ENCODE data around the gene LRRN3.

The LRRN3 gene

DNA sequence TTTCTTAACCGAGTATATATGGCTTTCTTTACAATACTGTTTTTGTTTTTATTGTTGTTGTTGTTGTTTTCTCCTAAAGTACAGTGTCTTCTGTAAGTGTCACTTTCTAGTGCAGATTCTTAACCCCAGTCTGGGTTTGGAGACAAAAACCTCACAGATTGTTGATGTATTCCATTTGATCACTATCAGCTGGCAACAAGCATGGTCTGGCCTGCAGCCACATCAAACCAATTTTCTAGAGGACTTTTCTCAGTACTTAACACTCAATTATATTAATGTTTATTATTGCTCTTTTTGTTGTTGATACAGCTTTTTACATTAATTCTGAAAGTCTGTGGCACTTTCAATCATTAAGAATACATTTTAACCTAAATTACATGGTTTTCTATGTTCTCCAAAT is 17.1 kb downstream of the LRRN3 start:
- DNase-seq (ENCODE audit: low read depth in 1 of 2, low spot score in 1 of 2), result no peak
- H3K27ac ChIP-seq (replicated peaks), result no peak overlapping the region
- H3K27me3 ChIP-seq (ENCODE audit: insufficient read depth, poor library complexity, severe bottlenecking), result no peaks in the 10 kb centered on the region
- no peak overlapping the region for H3K4me3 ChIP-seq (replicated peaks; ENCODE audit: insufficient read depth, low read length)
- TF ChIP-seq POLR2AphosphoS5 (IDR thresholded peaks at IDR 0.05; ENCODE audit: low read depth) (no peak), GABPA (IDR thresholded peaks at IDR 0.05; ENCODE audit: low read depth) (no peak), SPI1 (IDR thresholded peaks at IDR 0.05; ENCODE audit: borderline replicate concordance, low read depth) (no peak)
- TF ChIP-seq, protein P1, sequence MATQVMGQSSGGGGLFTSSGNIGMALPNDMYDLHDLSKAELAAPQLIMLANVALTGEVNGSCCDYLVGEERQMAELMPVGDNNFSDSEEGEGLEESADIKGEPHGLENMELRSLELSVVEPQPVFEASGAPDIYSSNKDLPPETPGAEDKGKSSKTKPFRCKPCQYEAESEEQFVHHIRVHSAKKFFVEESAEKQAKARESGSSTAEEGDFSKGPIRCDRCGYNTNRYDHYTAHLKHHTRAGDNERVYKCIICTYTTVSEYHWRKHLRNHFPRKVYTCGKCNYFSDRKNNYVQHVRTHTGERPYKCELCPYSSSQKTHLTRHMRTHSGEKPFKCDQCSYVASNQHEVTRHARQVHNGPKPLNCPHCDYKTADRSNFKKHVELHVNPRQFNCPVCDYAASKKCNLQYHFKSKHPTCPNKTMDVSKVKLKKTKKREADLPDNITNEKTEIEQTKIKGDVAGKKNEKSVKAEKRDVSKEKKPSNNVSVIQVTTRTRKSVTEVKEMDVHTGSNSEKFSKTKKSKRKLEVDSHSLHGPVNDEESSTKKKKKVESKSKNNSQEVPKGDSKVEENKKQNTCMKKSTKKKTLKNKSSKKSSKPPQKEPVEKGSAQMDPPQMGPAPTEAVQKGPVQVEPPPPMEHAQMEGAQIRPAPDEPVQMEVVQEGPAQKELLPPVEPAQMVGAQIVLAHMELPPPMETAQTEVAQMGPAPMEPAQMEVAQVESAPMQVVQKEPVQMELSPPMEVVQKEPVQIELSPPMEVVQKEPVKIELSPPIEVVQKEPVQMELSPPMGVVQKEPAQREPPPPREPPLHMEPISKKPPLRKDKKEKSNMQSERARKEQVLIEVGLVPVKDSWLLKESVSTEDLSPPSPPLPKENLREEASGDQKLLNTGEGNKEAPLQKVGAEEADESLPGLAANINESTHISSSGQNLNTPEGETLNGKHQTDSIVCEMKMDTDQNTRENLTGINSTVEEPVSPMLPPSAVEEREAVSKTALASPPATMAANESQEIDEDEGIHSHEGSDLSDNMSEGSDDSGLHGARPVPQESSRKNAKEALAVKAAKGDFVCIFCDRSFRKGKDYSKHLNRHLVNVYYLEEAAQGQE (IDR thresholded peaks at IDR 0.05; ENCODE audit: insufficient replicate concordance, low read depth), result no peak
- TF ChIP-seq, protein P2, sequence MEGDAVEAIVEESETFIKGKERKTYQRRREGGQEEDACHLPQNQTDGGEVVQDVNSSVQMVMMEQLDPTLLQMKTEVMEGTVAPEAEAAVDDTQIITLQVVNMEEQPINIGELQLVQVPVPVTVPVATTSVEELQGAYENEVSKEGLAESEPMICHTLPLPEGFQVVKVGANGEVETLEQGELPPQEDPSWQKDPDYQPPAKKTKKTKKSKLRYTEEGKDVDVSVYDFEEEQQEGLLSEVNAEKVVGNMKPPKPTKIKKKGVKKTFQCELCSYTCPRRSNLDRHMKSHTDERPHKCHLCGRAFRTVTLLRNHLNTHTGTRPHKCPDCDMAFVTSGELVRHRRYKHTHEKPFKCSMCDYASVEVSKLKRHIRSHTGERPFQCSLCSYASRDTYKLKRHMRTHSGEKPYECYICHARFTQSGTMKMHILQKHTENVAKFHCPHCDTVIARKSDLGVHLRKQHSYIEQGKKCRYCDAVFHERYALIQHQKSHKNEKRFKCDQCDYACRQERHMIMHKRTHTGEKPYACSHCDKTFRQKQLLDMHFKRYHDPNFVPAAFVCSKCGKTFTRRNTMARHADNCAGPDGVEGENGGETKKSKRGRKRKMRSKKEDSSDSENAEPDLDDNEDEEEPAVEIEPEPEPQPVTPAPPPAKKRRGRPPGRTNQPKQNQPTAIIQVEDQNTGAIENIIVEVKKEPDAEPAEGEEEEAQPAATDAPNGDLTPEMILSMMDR (IDR thresholded peaks at IDR 0.05; ENCODE audit: insufficient read depth, low read length), result no peak

DNA sequence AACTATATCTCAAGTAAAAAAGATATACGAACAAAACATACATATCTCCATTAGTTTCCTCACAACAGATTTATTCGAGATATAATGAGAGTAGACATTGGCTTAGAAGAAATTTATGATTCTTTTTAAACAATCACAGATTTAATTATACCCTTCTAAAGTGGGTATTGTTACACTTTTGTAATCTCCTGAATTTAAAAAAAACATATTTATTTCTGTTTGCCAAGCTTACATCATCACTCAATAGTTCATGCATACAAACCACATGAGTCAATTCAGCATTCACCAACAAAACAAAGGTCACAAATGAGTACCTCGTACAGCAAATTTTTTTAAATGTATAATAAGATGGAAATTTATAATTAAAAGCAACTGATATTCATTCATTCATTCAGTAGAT is 17.6 kb downstream of the LRRN3 start:
- H3K27me3 ChIP-seq (ENCODE audit: insufficient read depth, poor library complexity, severe bottlenecking), result no peaks in the 10 kb centered on the region
- no peak for TF ChIP-seq POLR2AphosphoS5 (IDR thresholded peaks at IDR 0.05; ENCODE audit: low read depth)
- TF ChIP-seq, protein P2 (IDR thresholded peaks at IDR 0.05; ENCODE audit: insufficient read depth, low read length), result no peak
- TF ChIP-seq, protein P1 (IDR thresholded peaks at IDR 0.05; ENCODE audit: insufficient replicate concordance, low read depth), result no peak
- no peak for TF ChIP-seq SPI1 (IDR thresholded peaks at IDR 0.05; ENCODE audit: borderline replicate concordance, low read depth)
- no peak for TF ChIP-seq GABPA (IDR thresholded peaks at IDR 0.05; ENCODE audit: low read depth)
- DNase-seq (ENCODE audit: low read depth in 1 of 2, low spot score in 1 of 2), result no peak
- no peak overlapping the region for H3K27ac ChIP-seq (replicated peaks)
- H3K4me3 ChIP-seq (replicated peaks; ENCODE audit: insufficient read depth, low read length), result no peak overlapping the region

DNA sequence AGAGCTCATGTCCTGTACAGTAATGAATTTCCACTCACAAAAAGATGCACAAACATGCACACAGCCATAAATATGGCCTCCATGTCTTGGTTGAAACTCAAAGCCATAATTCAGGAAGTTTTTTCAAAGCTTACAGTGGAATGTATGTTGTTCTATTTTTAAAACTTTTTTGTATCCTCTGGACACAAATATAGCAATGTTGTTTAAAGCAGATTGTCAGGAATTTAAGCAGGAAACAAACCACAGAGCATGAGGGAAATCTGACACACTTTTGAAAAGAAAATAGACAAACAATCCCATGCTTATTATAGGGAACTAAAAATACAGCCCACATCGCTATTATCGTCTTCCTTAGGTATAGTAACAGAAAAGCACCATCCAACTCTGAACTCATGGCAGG is 21.5 kb downstream of the LRRN3 start:
- Histone ChIP-seq H3K27me3 (ENCODE audit: insufficient read depth, poor library complexity, severe bottlenecking) (no peaks in the 10 kb centered on the region), H3K27ac (replicated peaks) (no peak overlapping the region), H3K4me3 (replicated peaks; ENCODE audit: insufficient read depth, low read length) (no peak overlapping the region)
- no peak for TF ChIP-seq POLR2AphosphoS5 (IDR thresholded peaks at IDR 0.05; ENCODE audit: low read depth)
- TF ChIP-seq, protein P1 (IDR thresholded peaks at IDR 0.05; ENCODE audit: insufficient replicate concordance, low read depth), result no peak
- TF ChIP-seq, protein P2 (IDR thresholded peaks at IDR 0.05; ENCODE audit: insufficient read depth, low read length), result no peak
- no peak for TF ChIP-seq SPI1 (IDR thresholded peaks at IDR 0.05; ENCODE audit: borderline replicate concordance, low read depth)
- TF ChIP-seq GABPA (IDR thresholded peaks at IDR 0.05; ENCODE audit: low read depth), result no peak
- DNase-seq (ENCODE audit: low read depth in 1 of 2, low spot score in 1 of 2), result no peak

All from HL-60 (cell line).